Measurements from ENCODE around the gene RNF13. TPM values are rescaled to one million over a fixed set of nuclear protein-coding genes. Genes with fewer than 3 reads are reported as not detected.
"Not testable (repeated sequence)": the region's sequence is repeated elsewhere in the genome, so short reads cannot be mapped to it uniquely, and the experiment has no call there.

The RNF13 gene
- total RNA-seq, 2 experiments from 2014 or later, result 22.9 to 25.5 TPM

DNA sequence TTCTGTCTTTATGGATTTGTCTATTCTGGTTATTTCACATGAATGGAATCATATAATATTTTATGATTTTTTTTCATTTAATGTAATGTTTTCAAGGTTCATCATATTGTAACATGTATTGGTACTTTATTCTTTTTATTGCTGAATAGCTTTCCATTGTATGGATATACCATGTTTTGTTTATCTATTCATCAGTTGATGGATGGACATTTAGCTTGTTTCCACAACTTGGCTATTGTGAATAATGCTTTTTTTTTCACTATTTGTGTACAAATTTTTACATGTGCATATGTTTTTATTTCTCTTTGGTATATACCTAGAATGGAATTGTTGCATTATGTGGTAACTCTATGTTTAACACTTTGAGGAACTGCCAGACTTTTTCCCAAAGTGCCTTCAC, 93.0 kb downstream of the RNF13 start:
- Mint-ChIP-seq H3K36me3 (ENCODE audit: low read depth) (peaks cover 13% of the 10 kb centered on the region), H3K9me3 (no peaks in the 10 kb centered on the region), H3K27ac (no peak overlapping the region), H3K27me3 (ENCODE audit: low read depth) (no peaks in the 10 kb centered on the region), H3K4me1 (ENCODE audit: low read depth) (no peaks in the 10 kb centered on the region), H3K4me3 (no peak overlapping the region)
- CTCF ChIA-PET, result no interaction called here
- DNase-seq, result no peak
- intact Hi-C loops (cut with micrococcal nuclease), result no loop called here

DNA sequence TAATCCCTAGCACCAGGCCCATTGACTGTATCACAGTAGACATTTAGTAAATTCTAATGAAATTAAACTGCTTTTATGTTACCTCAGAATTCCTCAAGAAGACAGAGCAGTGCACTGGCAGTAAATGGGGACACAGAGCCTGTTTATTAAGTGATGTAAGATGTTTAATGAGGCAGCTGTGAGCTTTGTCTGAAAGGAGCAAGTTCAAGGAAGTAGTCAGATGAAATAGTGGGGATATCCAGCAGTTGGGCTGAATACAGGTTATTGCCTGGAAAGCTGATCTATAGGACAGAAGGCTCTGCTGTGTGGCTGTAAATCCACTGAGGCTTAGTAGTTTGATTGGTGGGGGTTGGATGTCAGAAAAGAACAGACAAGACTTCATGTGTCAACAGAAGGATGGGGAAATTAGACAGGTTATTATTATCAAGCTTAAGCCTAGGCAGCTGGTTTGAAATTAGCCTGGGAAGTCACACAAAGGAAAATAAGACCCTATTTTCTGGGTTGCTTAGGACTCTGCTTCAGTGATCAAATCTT, 95.5 kb downstream of the RNF13 start:
- Mint-ChIP-seq H3K27me3 (ENCODE audit: low read depth) (no peaks in the 10 kb centered on the region), H3K9me3 (no peaks in the 10 kb centered on the region), H3K27ac (no peak overlapping the region), H3K36me3 (ENCODE audit: low read depth) (peaks cover 14% of the 10 kb centered on the region), H3K4me1 (ENCODE audit: low read depth) (no peaks in the 10 kb centered on the region), H3K4me3 (no peak overlapping the region)
- CTCF ChIA-PET, result interaction anchor here (0.6 to 1.7 kb wide), 2 partner anchors 28 to 594 kb away, joined by 4 read pairs; no protein-coding TSS in a partner anchor
- DNase-seq, result no peak
- intact Hi-C loops (cut with micrococcal nuclease), result no loop called here

DNA sequence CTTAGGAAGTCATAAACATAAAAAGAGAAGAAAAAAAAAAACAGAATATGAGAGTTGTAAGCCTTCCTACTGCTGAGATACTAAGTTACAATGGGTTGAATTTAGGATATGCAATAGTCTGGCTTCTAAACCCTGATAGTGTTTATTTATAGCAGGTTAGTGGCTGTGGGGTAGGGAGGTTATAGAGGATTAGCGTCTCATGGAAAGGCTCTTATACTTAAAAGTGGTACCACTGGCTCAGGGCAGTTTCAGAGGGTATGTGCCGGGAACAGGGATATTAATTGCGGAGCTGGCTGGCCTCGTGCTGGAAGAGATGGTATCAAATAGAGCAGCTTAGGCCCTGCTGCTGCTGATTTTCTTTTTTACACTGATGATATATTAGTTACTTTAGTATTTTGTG, 96.9 kb downstream of the RNF13 start:
- intact Hi-C loops (cut with micrococcal nuclease), result no loop called here
- H3K9me3 Mint-ChIP-seq, result no peaks in the 10 kb centered on the region
- no peak for DNase-seq
- no peak overlapping the region for H3K27ac Mint-ChIP-seq
- H3K27me3 Mint-ChIP-seq (ENCODE audit: low read depth), result no peaks in the 10 kb centered on the region
- H3K4me1 Mint-ChIP-seq (ENCODE audit: low read depth), result no peaks in the 10 kb centered on the region
- CTCF ChIA-PET, result interaction anchor here (1.7 kb wide), 1 partner anchor 26 kb away, joined by 4 read pairs; no protein-coding TSS in a partner anchor
- no peak overlapping the region for H3K4me3 Mint-ChIP-seq
- peaks cover 17% of the 10 kb centered on the region for H3K36me3 Mint-ChIP-seq (ENCODE audit: low read depth)

DNA sequence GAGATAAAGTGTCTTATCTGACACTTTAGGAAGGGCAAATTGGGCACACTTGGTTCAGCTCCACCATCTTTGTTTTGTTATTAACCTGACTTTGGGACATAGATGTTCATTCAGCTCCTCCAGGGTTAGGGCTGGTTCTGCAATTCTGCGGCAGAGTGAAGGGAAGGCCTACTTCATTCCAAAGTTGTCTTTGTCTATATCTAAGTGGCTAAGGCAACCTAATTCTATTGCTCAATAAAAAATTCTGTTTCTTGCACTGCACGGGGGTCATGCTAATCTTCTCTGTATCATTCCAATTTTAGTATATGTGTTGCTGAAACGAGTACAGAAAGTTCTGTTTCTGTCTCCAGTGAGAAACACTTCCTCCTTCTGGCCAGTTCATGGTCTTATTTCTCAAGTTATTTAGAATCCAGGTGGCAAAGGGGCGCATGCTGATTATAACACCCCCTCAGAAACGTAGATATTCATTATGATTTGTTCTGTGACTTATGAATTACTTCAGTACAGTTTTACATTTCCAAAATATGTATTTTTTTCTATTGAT, 104.2 kb downstream of the RNF13 start:
- intact Hi-C loops (cut with micrococcal nuclease), result no loop called here
- H3K36me3 Mint-ChIP-seq (ENCODE audit: low read depth), result peaks cover 27% of the 10 kb centered on the region
- H3K27me3 Mint-ChIP-seq (ENCODE audit: low read depth), result no peaks in the 10 kb centered on the region
- CTCF ChIA-PET, result interaction anchor here (0.8 to 0.9 kb wide), 2 partner anchors 8 to 50 kb away, joined by 3 read pairs; no protein-coding TSS in a partner anchor
- no peak overlapping the region for H3K27ac Mint-ChIP-seq
- no peaks in the 10 kb centered on the region for H3K4me1 Mint-ChIP-seq (ENCODE audit: low read depth)
- DNase-seq, result no peak
- H3K9me3 Mint-ChIP-seq, result no peaks in the 10 kb centered on the region
- no peak overlapping the region for H3K4me3 Mint-ChIP-seq

DNA sequence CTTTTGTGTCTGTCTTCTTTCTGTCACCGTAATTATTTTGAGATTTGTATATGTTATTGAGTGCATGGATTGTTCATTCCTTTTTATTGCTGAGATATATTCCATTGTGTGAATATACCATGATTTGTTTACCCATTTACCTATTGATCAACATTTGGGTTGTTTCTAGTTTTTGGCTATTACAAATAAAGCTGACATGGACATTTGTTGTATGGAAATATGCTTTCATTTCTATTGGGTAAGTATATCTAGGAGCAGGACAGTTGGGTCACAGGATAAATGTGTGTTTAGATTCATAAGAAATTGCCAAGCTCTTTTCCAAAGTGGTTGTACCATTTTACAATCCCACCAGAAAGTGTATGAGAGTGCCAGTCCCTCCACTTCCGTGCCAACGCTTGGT, 106.5 kb downstream of the RNF13 start:
- H3K27me3 Mint-ChIP-seq (ENCODE audit: low read depth), result no peaks in the 10 kb centered on the region
- H3K4me1 Mint-ChIP-seq (ENCODE audit: low read depth), result no peaks in the 10 kb centered on the region
- no peak overlapping the region for H3K4me3 Mint-ChIP-seq
- H3K9me3 Mint-ChIP-seq, result no peaks in the 10 kb centered on the region
- H3K36me3 Mint-ChIP-seq (ENCODE audit: low read depth), result peaks cover 23% of the 10 kb centered on the region
- no peak for DNase-seq
- intact Hi-C loops (cut with micrococcal nuclease), result no loop called here
- no peak overlapping the region for H3K27ac Mint-ChIP-seq
- CTCF ChIA-PET, result no interaction called here

DNA sequence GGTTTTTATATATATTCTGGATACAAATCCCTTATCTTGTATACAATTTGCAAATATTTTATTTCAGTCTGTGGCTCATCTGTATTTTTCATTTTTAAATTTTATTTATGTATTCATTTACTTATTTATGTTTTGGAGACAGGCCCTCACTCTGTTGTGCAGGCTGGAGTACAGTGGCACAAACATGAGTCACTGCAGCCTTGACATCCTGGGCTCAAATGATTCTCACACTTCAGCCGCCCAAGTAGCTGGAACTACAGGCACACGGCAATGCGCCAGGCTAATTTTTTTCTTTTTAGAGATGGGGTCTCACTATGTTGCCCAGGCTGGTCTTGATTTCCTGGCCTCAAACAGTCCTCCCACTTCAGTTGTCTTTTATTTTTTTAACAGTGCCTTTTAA, 107.1 kb downstream of the RNF13 start:
- H3K9me3 Mint-ChIP-seq, result no peaks in the 10 kb centered on the region

DNA sequence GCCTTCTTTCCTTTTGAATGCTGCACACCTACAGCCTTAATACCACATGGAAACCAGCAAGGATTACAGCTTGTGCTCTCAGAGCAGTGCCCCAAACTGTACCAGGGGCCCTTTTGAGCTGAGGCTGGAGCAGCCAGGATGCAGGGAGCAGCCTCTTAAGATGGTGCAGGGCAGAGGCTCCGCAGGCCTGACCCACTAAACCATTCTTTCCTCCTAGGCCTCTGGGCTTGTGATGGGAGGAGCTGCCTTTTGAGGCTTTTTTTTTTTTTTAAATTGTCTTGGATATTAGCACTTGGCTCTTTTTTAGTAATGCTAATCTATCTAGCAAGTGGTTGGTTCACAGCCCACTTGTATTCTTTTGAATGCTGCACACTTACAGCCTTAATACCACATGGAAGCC, 120.0 kb downstream of the RNF13 start:
- intact Hi-C loops (cut with micrococcal nuclease), result no loop called here
- Mint-ChIP-seq H3K4me1 (ENCODE audit: low read depth) (peaks cover 6% of the 10 kb centered on the region), H3K4me3 (no peak overlapping the region), H3K27ac (no peak overlapping the region), H3K27me3 (ENCODE audit: low read depth) (no peaks in the 10 kb centered on the region), H3K36me3 (ENCODE audit: low read depth) (peaks cover 33% of the 10 kb centered on the region), H3K9me3 (peaks cover 9% of the 10 kb centered on the region)
- CTCF ChIA-PET, result interaction anchor here (0.6 kb wide), 1 partner anchor 24 kb away, joined by 3 read pairs; no protein-coding TSS in a partner anchor
- DNase-seq, result no peak

More for the DNA sequence above, 107.1 kb downstream of the RNF13 start:
- intact Hi-C loops (cut with micrococcal nuclease), result no loop called here
- H3K36me3 Mint-ChIP-seq (ENCODE audit: low read depth), result peaks cover 23% of the 10 kb centered on the region
- DNase-seq, result no peak
- H3K27ac Mint-ChIP-seq, result no peak overlapping the region
- CTCF ChIA-PET, result no interaction called here
- no peak overlapping the region for H3K4me3 Mint-ChIP-seq
- no peaks in the 10 kb centered on the region for H3K27me3 Mint-ChIP-seq (ENCODE audit: low read depth)
- no peaks in the 10 kb centered on the region for H3K4me1 Mint-ChIP-seq (ENCODE audit: low read depth)

DNA sequence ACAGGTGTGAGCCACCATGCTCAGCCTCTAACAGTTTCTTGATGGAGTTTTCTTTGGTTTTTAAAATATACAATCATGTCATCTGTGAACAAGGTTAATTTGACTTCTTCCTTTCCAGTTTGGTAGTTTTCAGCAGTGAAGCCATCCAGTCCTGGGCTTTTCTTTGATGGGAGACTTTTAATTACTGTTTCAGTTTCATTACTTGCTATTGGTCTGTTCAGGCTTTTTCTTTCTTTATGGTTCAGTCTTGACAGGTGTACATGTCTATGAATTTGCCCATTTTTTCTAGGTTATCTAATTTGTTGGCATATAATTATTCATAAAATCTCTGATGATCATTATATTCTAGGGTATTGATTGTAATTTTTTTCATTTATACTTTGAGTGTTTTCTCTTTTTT, 120.8 kb downstream of the RNF13 start:
- peaks cover 9% of the 10 kb centered on the region for H3K9me3 Mint-ChIP-seq
- peaks cover 6% of the 10 kb centered on the region for H3K4me1 Mint-ChIP-seq (ENCODE audit: low read depth)
- no peak overlapping the region for H3K4me3 Mint-ChIP-seq
- DNase-seq, result no peak
- intact Hi-C loops (cut with micrococcal nuclease), result no loop called here
- H3K36me3 Mint-ChIP-seq (ENCODE audit: low read depth), result peaks cover 29% of the 10 kb centered on the region
- CTCF ChIA-PET, result interaction anchor here (0.6 kb wide), 1 partner anchor 44 kb away, joined by 3 read pairs; no protein-coding TSS in a partner anchor
- no peaks in the 10 kb centered on the region for H3K27me3 Mint-ChIP-seq (ENCODE audit: low read depth)
- H3K27ac Mint-ChIP-seq, result no peak overlapping the region

DNA sequence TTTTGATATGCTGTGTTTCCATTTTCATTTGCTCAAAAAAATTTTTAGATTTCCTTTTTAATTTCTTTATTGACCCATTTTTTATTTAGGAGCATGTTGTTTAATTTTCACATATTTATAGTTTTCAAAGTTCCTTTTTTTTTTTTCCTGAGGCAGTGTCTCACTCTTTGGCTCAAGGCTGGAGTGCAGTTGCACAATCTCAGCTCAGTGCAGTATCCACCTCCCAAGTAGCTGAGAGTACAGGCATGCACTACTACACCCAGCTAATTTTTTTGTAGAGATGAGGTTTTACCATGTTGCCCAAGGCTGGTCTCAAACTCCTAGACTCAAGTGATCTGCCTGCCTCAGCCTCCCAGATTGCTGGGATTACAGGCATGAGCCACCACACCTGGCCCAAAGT, 121.5 kb downstream of the RNF13 start:
- Mint-ChIP-seq H3K4me3 (no peak overlapping the region), H3K27me3 (ENCODE audit: low read depth) (no peaks in the 10 kb centered on the region), H3K27ac (no peak overlapping the region), H3K9me3 (peaks cover 9% of the 10 kb centered on the region), H3K36me3 (ENCODE audit: low read depth) (peaks cover 28% of the 10 kb centered on the region), H3K4me1 (ENCODE audit: low read depth) (peaks cover 6% of the 10 kb centered on the region)
- DNase-seq, result no peak
- CTCF ChIA-PET, result no interaction called here
- intact Hi-C loops (cut with micrococcal nuclease), result no loop called here

DNA sequence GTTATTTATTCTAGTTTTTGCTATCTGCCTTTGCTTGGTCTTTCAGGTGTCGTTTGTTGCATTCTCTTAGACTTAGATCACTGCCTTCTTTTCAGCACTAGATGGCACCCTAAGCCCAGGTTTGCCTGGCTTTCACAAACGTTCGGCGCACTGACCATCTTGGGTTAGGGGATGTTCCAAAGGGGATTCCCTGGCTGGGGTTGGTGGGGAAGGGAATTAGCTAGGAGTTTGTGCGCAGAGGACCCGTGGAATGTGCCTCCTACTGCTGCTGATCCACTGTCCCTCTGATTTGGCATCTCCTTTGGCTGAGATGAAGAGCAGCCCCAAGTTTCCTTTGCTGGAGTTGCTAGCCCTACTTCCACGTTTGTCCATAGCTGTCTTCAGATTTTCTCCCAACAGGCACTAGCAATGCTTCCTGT, 123.8 kb downstream of the RNF13 start:
- Mint-ChIP-seq H3K27me3 (ENCODE audit: low read depth) (no peaks in the 10 kb centered on the region), H3K27ac (no peak overlapping the region), H3K36me3 (ENCODE audit: low read depth) (peaks cover 19% of the 10 kb centered on the region), H3K4me3 (no peak overlapping the region), H3K9me3 (peaks cover 6% of the 10 kb centered on the region), H3K4me1 (ENCODE audit: low read depth) (peaks cover 6% of the 10 kb centered on the region)
- CTCF ChIA-PET, result interaction anchor here (0.6 to 2.6 kb wide), 12 partner anchors 16 to 547 kb away, joined by 3 to 12 read pairs (median 4); no protein-coding TSS in a partner anchor
- intact Hi-C loops (cut with micrococcal nuclease), result loop anchor here (1.0 kb wide), 2 partner anchors 30 to 247 kb away; no protein-coding TSS in a partner anchor
- DNase-seq, result peak; percentile 53

DNA sequence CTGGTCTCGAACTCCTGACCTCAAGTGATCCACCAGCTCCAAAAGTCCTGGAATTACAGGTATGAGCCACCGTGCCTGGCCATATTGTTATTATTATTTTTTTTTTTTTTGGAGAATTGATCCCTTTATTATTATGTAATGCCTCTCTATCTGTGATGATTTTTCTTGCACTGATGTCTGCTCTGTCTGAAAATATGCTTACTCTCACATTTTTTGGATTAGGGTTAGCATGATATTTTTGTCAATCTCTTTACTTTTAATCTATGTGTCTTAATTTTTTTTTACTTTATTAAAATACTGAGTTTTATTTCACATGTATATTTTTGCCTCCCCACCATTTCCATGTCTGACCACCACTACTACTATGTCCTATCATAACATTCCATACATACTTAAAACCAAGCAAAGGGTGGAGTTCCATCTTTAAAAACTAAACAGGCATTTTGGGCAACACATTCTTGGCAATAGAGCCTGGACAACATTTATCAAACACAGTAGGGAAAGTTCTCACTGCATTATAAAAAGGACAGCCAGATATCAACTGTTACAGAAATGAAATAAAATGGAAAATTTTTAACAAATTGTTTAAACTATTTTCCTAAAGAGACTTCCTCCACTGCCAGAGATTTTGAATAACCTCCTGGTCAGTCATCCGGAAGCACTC, 125.5 kb downstream of the RNF13 start:
- H3K27ac Mint-ChIP-seq; H3K27me3 Mint-ChIP-seq (ENCODE audit: low read depth); intact Hi-C loops (cut with micrococcal nuclease); H3K4me3 Mint-ChIP-seq; H3K4me1 Mint-ChIP-seq (ENCODE audit: low read depth); H3K9me3 Mint-ChIP-seq; DNase-seq: not testable (repeated sequence)
- CTCF ChIA-PET, result interaction anchor here (0.6 kb wide), 1 partner anchor 63 kb away, joined by 3 read pairs; no protein-coding TSS in a partner anchor
- peaks cover 19% of the 10 kb centered on the region for H3K36me3 Mint-ChIP-seq (ENCODE audit: low read depth)

DNA sequence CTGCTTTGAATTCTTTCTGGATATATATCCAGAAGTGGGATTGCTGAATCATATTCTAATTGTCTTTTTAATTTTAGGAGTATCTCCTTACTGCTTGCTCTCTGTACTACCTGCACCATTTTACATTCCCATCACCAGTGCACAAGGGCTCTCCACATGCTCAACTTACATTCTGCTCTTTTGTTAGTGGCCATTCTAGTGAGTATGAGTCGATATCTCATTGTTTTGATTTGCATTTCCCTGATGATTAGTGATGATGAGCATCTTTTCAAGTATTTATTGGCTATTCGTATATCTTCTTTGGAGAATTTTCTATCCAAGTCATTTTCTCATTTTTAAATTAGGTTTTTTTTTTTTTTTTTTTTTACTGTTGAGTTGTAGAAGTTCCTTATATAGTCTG, 128.2 kb downstream of the RNF13 start:
- Mint-ChIP-seq H3K27me3 (ENCODE audit: low read depth) (no peaks in the 10 kb centered on the region), H3K4me1 (ENCODE audit: low read depth) (peaks cover 3% of the 10 kb centered on the region), H3K9me3 (peaks cover 2% of the 10 kb centered on the region), H3K36me3 (ENCODE audit: low read depth) (peaks cover 20% of the 10 kb centered on the region), H3K27ac (no peak overlapping the region), H3K4me3 (no peak overlapping the region)
- DNase-seq, result no peak
- intact Hi-C loops (cut with micrococcal nuclease), result no loop called here
- CTCF ChIA-PET, result no interaction called here

DNA sequence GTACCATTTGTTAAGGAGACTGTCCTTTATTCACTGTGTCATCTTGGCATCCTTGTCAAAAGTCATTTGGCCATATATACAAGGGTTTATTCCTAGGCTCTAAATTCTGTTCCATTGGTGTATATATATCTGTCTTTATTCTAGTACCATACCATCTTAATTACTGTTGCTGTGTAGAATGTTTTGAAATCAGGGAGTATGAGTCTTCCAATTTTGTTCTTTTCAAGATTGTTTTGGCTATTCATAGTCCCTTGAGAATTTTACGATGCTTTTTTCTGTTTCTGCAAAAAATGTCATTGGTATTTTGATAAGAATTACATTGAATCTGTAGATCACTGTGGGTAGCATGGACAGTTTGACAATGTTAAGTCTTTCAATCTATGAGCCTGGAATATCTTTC, 128.9 kb downstream of the RNF13 start:
- Mint-ChIP-seq H3K27ac (no peak overlapping the region), H3K36me3 (ENCODE audit: low read depth) (peaks cover 19% of the 10 kb centered on the region), H3K4me1 (ENCODE audit: low read depth) (peaks cover 5% of the 10 kb centered on the region), H3K9me3 (peaks cover 2% of the 10 kb centered on the region), H3K27me3 (ENCODE audit: low read depth) (no peaks in the 10 kb centered on the region), H3K4me3 (no peak overlapping the region)
- no peak for DNase-seq
- CTCF ChIA-PET, result no interaction called here
- intact Hi-C loops (cut with micrococcal nuclease), result no loop called here
